HL-60 (cell line): ENCODE measurements around the gene FHIT.

ENCODE experiments used
- CTCF ChIP-seq: IDR thresholded peaks from one replicate; pipeline ENCODE4 v1.5.1; 2011; ENCODE audit warnings: low read length, control low read depth, inconsistent platforms; ENCODE audit not compliant: insufficient read depth
- GABPA ChIP-seq: IDR thresholded peaks from 2 replicates; pipeline ENCODE4 v1.6.1; 2012; ENCODE audit warnings: low read depth
- POLR2AphosphoS5 ChIP-seq: IDR thresholded peaks from 2 replicates; pipeline ENCODE4 v1.6.1; 2012; ENCODE audit warnings: low read depth
- REST ChIP-seq: IDR thresholded peaks from 2 replicates; pipeline ENCODE4 v1.6.1; 2012; ENCODE audit warnings: low read depth; ENCODE audit not compliant: insufficient replicate concordance

GRCh38 chr3:60737633-60738399, 513.4 kb downstream of the FHIT start:
- TF ChIP-seq POLR2AphosphoS5 (no peak), CTCF (no peak), REST (no peak), GABPA (no peak)
